ENCODE results near the gene CREBZF.

- TF ChIP-seq CTCF (IDR thresholded peaks at IDR 0.05): no peak
- no peak for TF ChIP-seq EZH2 (IDR thresholded peaks at IDR 0.05)
These were observed 33.3 kb upstream of the CREBZF start for GRCh38 chr11:85698195-85698594.

All from neural progenitor cell (in vitro differentiated cells).